Activated CD4-positive, alpha-beta T cell treated with anti-CD3 and anti-CD28 coated beads for 4 hours (primary cell): ENCODE data around the gene MYL3.

Source experiments
- DNase-seq, 2 donors: peaks; one replicate each; pipeline ENCODE4 v3.0.0-alpha.2; 2020

MYL3 gene

DNA sequence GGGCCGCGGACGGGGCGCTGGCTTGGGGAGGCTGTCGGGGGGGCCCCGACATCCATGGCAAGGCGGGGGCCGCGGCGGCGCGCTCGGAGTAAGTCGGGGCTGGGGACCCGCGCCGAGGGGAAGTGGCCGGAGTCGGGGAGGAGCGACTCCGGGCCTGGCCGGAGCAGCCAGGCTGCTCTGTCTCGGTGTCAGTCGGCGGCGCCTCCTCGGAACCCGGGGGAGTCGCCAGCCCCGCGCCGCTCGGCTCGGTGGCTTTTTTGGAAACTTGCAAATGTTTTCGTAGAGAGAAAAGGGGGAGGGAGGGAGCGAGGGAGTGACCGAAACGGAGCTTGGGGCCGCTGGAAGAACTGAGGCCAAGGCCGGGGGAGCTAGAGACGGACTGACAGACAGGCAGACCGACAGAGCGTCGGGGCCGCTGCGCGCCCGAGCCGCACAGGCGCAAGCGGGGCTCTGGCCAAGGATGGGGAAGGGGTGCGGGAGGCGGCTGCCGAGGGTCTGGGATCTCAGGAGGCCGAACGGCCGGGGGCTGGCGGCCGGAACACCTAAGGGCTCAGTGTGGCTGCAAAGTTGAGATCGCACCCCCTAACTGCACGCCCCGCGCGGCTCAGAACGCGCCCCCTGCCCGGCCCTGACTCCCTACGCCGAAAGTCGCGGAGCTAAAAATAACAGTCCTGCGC lies 19.3 kb upstream of the MYL3 start:
- no peak for DNase-seq

DNA sequence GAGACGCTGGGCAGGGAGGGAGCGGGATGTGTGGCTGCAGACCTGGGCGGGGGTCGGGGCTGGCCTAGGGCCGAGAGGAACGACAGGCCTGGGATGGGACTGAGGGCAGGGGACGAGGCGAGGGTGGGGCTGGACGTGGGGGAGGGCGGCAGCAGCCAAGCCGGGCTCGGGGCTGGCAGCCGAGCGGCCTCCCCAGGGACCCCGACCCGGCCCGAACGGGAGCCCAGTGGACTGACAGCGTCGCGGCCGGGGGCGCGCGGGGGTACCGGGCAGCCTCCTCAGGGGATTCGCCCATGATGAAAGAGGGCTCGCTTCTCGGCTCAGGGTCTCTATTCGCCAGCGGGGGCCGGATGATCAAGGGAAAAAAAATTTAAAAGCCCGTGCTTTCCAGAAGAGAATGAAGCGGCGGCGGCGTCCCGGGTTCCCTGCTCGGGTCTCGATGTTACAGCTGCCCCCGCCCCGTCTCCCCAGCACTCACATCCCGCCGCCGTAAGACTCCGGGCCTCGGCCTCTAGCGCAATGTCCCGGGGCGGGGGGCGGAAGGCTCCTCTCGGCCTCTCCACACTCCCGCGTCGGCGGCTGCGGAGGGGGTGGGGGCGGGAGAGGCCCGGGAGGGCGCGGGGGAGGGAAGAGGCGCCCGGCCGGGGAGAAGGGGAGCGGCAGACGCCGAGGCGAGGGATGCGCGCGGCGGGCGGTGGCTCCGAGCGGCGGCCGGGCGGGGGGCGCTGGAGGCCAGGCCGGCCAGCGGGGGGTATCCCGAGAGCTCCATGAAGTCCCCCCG lies 18.5 kb upstream of the MYL3 start:
- peak; percentile 13 to 18 for DNase-seq

DNA sequence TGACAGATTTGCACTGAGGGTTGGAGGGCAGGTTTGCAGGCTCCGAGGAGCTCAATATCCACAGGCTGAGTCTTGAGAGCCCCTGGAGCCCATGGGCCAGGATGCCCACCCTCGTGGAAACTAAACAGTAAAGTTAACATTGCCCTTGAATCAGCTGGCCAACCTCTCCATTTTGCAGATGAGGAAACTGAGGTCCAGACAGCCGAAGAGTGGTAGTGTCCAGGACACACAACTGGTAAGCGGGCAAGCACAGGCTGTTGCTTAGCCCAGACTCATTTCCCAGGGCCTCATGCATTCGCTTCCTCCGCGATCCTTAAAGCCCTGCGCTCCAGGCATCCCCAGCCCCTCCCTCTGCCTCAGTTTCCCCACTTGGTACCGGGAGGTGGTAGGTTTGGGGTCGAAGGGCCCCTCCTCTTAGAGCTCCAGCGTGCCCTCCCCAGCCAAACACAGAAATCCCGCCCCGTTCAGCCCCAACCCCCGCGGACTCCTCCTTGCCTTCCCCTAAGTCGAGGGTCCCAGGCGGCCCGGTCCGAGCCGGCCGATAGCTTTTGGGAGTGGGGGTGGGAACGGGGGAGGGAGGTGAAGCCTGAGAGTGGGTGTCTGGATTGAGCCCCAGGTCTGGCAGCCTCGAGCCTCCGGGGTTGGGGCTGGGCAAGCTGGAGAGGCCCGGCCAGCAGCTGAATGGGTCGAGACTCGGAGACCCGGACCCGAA lies 17.8 kb upstream of the MYL3 start:
- no peak for DNase-seq

DNA sequence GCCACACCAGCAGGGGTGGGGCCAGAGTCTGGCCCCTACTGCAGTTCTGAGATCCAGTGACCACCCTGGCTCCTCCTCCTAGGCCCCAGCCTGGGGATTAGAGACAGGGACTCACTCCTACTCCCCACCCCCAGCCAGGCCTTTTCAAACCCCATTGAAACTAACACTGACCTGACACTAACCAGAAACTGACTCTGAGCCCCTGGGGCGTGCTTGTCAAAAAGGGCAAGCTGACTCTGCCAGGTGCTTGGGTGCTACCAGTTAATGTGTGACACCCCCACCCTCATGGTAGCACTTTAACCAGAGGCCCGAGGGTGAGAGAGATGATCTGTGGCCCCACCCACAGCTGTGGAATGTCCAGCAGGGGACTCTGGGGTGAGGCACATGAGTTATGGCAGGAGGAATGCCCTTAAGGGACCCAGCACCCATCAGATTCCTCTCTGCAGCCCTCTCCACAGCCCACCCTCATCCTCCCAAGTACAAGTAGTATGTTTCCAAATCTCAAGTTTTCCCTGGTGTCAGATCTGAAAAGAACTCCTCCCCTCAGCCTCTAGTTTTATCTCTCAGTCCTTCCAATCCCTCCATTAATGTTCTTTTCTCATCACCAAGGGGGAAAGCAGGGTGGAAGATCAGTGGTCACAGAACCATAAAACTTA lies 15.7 kb upstream of the MYL3 start:
- no peak for DNase-seq

- DNase-seq: no peak
These were observed 14.3 kb upstream of the MYL3 start, which contains the start of gene PTH1R for GRCh38 chr3:46877406-46878125. Gene PTH1R (plus strand): TSS chr3:46877721. CDS start chr3:46883560, 5,839 bp downstream.

- no peak for DNase-seq
These were observed 13.4 kb upstream of the MYL3 start for GRCh38 chr3:46876313-46877300.

DNA sequence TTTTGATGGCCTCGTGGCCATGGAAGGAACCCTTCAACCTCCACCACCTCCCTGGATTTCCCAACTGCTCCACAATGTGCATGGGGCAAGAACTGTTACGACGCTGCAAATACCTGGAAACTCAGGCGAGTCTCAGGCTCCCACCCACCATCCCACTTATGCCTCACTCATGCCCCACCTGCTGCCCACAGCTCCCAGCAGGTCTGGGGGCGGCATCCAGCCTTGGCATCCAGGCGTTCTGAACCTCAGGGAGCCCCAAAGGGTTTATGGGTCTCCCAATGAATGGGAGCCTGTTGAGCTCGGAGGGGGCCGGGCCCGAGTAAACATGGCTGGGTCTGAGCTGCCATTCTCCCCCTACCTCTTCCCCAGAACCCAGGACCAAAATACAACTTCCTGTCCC lies 12.3 kb upstream of the MYL3 start:
- no peak for DNase-seq

GRCh38 chr3:46874430-46874829 lies 11.2 kb upstream of the MYL3 start:
- no peak for DNase-seq

- no peak for DNase-seq
These were observed 10.3 kb upstream of the MYL3 start for GRCh38 chr3:46873521-46873920.

GRCh38 chr3:46871222-46871621 lies 8.0 kb upstream of the MYL3 start:
- no peak for DNase-seq

DNA sequence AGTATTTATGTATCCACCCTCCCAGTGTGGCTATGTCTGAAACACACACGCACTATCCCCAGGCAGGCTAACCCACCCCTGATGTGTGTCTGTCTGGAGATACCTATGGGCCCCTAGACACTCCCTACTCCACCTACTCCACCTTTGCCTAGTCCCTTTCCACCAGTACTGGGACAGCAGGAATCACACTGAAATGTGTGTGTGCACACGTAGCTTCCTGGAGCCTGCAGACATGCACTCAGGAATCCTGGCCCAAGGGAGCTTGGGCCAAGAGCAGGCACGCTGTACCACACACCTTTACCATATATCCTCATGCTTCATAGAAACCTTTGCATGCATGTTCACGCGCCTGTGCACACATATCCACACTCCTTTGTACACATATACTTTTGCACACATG lies 7.4 kb upstream of the MYL3 start:
- DNase-seq: no peak

DNA sequence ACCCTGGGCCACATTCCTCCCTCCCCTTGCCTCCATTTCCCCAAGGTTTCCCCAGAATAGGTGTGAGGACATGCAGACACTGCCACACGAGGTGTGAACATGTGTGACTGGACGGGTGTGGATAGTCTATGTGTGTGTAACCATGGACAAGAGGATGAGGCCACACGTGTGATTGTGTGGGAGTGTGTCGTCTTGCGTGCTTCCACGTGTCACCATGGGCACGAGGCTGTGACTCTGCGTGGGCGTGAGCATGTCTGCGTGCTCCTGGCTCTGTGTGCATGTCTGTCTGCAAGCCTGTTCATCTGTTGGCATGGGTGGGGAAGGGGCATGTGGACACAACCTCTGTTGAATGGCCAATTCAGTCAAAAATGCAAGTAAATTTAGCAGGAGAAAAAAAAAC lies 6.2 kb upstream of the MYL3 start:
- DNase-seq: no peak

- DNase-seq: no peak
These were observed 5.7 kb upstream of the MYL3 start for GRCh38 chr3:46868948-46869347.

GRCh38 chr3:46868287-46868686 lies 5.0 kb upstream of the MYL3 start:
- no peak for DNase-seq

DNA sequence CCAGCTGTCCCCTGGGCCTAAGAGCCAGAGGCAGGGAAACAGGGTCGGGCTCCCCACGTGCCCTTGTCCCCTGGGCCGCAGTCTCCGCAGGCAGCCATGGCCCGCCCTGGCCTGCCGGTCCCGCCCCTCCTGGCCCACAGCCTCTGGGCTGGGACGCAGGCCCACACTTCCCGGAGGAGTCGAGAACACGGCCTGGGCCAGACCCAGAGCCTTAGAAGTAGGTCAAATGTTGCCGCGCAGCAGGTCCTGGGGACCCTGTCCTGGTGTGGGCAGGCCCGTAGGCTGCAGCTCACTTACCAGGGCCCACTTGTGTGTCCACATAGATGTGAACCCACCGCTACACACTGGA lies 4.3 kb upstream of the MYL3 start:
- DNase-seq: no peak

DNA sequence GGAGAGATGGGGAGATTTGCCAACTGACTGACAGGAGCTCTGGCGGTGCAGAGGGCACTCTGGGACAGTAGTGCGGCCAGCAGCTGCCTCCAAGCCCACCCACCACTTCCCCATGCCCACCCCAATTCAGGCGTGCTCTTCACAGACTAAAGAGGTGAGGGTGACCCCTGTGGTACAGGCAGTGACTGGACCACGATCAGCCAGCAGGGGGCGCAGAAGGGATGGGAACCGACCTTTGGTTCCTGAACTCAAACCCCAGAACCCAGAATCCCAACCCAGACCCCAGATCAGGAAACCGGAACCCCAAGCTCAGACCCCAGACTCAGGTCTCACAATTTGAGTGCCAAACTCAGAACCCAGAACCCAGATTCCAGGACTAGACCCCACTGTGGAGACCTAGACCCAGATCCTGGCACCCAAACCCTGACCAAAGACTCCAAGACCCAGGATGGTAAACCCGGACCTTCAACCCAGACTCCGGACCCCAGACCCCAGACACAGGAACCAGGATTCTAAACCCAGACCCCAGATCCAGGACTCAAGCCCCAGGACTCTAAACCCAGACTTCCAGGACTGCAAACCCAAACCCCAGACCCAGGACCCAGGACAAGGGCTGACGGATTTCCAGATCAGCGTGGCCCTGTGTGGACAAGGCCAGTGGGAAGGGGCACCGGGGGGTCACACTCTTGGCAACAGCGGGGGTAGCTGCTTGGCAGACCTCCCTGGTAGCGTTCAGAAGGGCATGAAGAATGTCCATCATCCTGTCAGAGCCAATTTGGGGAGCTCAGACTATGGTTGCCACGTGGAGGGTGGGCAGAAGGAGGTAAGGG lies 3.7 kb upstream of the MYL3 start:
- DNase-seq: peak; percentile 79 to 88

DNA sequence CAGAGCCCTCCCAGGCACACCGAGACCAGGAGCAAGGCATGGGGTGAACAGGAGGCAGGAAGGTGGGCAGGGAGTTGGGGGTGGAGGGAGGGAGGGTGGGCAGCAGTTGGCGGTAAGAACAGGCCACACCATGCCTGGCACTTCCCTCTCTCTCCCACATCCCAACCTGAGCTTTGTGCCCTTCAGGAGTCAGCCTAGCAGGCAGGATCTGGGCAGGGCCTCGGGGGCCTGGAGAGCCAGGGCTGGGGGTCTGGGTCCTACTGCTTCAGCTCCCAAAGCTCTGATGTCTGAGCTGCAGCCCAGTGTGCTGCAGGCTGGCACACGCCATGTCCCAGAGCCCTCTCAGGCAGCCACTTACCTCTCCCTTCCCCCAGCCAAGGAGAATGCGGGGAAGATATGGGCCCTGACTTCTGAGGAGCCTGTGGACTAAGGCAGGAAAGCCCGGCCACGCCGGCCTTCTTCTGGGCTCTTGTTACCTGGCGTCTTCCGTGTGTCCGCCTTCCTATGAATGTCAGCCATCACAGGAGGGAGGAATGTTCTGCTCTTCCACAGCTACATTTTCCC lies 2.9 kb upstream of the MYL3 start:
- DNase-seq: no peak

GRCh38 chr3:46865546-46865945 lies 2.3 kb upstream of the MYL3 start:
- DNase-seq: no peak

DNA sequence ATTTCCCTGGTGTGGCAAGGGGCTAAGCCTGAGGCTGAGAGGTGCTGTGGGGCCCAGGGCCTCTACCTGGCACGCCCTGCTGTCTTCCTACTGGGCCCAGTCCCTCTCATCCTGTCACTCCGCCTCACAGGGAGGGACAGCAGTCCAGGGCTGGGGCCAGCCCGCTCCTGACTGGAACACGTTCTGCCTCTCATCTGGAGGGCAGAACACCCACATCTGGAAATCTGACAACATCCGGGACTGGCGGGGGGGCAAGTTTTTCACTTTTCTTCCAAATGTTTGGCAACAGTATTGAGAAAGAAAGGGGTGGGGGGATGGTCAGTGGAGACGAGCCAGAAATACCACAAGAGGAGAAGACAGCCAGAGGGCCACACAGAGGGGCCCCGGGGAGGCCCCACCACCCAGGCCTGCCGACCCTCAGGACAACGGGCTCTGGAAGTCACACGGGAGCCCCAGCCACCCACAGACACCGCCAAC lies 1.8 kb upstream of the MYL3 start:
- no peak for DNase-seq
